ENCODE measurements around the gene PRDX5. TPM values are rescaled to one million over a fixed set of nuclear protein-coding genes. Genes with fewer than 3 reads are reported as not detected.

Gene PRDX5
- total and polyA plus RNA-seq, 4 donors = 66.8 to 201 (median 135) TPM

DNA sequence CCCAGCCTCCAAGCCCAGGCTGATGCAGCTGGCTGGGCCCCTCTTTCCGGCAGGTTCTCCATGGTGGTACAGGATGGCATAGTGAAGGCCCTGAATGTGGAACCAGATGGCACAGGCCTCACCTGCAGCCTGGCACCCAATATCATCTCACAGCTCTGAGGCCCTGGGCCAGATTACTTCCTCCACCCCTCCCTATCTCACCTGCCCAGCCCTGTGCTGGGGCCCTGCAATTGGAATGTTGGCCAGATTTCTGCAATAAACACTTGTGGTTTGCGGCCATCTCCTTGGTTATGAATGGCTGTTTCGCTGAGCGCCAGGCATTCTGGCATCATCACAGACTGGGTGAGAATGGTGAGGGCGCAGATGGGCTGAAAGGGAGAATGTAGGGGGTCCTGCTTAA, 3.6 kb downstream of the PRDX5 start:
- no peaks in the 10 kb centered on the region for H3K9me3 ChIP-seq (ENCODE audit: control insufficient read depth in 4 of 4, low read length in 3 of 4)
- WGBS = 82% methylated on average over 5 of the region's 5 CpGs
- no peak for TF ChIP-seq YY1 (IDR thresholded peaks at IDR 0.05)
- no peak for TF ChIP-seq SP1 (IDR thresholded peaks at IDR 0.05)
- no peak for TF ChIP-seq FOXA1 (IDR thresholded peaks at IDR 0.05)
- TF ChIP-seq, protein P1, sequence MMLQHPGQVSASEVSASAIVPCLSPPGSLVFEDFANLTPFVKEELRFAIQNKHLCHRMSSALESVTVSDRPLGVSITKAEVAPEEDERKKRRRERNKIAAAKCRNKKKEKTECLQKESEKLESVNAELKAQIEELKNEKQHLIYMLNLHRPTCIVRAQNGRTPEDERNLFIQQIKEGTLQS (IDR thresholded peaks at IDR 0.05) = no peak
- TF ChIP-seq EGR1 (IDR thresholded peaks at IDR 0.05; ENCODE audit: low read depth in 2 of 2) = no peak
- TF ChIP-seq JUND (IDR thresholded peaks at IDR 0.05) = no peak
- H3K4me1 ChIP-seq (ENCODE audit: control insufficient read depth in 4 of 4, insufficient read depth in 4 of 4, low read length in 3 of 4) = peaks cover 5 to 12% (median 10%) of the 10 kb centered on the region in 4 donors
- H3K9ac ChIP-seq (ENCODE audit: low read depth in 1 of 2, low read length in 2 of 2) = no peak overlapping the region
- H3K36me3 ChIP-seq (ENCODE audit: control insufficient read depth in 4 of 4, insufficient read depth in 3 of 4, low read depth in 1 of 4, low read length in 3 of 4) = peaks cover 0 to 18% (median 3%) of the 10 kb centered on the region in 4 donors
- no peak for DNase-seq (ENCODE audit: low spot score)
- H3K4me3 ChIP-seq (ENCODE audit: low read depth in 1 of 3, low read length in 3 of 3) = no peak overlapping the region
- no peak overlapping the region for H3K27ac ChIP-seq (ENCODE audit: low read depth in 1 of 2, low read length in 2 of 2)
- no peaks in the 10 kb centered on the region for H3K27me3 ChIP-seq (ENCODE audit: control insufficient read depth in 4 of 4, insufficient read depth in 4 of 4, low read length in 3 of 4)

DNA sequence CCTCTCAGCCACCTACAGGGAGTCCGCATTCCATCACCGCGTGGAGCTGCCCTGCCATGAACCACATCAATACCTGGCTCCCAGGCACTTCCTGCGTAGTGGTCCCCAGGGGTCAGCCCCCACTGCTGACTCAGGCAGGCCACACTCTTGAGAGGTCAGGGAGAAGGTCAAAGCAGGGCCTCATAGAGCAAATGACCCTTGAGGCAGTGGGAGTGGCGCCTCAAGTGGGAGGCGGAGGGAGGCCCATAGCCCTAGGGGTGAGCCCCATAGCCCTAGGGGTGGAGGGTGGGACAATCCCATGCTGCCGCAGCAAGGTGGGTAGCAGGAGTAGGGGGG, 5.0 kb downstream of the PRDX5 start:
- no peak overlapping the region for H3K4me3 ChIP-seq (ENCODE audit: low read depth in 1 of 3, low read length in 3 of 3)
- TF ChIP-seq, protein P2, sequence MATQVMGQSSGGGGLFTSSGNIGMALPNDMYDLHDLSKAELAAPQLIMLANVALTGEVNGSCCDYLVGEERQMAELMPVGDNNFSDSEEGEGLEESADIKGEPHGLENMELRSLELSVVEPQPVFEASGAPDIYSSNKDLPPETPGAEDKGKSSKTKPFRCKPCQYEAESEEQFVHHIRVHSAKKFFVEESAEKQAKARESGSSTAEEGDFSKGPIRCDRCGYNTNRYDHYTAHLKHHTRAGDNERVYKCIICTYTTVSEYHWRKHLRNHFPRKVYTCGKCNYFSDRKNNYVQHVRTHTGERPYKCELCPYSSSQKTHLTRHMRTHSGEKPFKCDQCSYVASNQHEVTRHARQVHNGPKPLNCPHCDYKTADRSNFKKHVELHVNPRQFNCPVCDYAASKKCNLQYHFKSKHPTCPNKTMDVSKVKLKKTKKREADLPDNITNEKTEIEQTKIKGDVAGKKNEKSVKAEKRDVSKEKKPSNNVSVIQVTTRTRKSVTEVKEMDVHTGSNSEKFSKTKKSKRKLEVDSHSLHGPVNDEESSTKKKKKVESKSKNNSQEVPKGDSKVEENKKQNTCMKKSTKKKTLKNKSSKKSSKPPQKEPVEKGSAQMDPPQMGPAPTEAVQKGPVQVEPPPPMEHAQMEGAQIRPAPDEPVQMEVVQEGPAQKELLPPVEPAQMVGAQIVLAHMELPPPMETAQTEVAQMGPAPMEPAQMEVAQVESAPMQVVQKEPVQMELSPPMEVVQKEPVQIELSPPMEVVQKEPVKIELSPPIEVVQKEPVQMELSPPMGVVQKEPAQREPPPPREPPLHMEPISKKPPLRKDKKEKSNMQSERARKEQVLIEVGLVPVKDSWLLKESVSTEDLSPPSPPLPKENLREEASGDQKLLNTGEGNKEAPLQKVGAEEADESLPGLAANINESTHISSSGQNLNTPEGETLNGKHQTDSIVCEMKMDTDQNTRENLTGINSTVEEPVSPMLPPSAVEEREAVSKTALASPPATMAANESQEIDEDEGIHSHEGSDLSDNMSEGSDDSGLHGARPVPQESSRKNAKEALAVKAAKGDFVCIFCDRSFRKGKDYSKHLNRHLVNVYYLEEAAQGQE (IDR thresholded peaks at IDR 0.05) = no peak
- TF ChIP-seq, protein P3, sequence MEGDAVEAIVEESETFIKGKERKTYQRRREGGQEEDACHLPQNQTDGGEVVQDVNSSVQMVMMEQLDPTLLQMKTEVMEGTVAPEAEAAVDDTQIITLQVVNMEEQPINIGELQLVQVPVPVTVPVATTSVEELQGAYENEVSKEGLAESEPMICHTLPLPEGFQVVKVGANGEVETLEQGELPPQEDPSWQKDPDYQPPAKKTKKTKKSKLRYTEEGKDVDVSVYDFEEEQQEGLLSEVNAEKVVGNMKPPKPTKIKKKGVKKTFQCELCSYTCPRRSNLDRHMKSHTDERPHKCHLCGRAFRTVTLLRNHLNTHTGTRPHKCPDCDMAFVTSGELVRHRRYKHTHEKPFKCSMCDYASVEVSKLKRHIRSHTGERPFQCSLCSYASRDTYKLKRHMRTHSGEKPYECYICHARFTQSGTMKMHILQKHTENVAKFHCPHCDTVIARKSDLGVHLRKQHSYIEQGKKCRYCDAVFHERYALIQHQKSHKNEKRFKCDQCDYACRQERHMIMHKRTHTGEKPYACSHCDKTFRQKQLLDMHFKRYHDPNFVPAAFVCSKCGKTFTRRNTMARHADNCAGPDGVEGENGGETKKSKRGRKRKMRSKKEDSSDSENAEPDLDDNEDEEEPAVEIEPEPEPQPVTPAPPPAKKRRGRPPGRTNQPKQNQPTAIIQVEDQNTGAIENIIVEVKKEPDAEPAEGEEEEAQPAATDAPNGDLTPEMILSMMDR (IDR thresholded peaks at IDR 0.05; ENCODE audit: low read depth, low read length, missing input control) = no peak
- TF ChIP-seq TAF1 (conservative IDR thresholded peaks at IDR 0.05) = no peak
- H3K36me3 ChIP-seq (ENCODE audit: control insufficient read depth in 4 of 4, insufficient read depth in 3 of 4, low read depth in 1 of 4, low read length in 3 of 4) = peaks cover 0 to 18% (median 3%) of the 10 kb centered on the region in 4 donors
- H3K27ac ChIP-seq (ENCODE audit: low read depth in 1 of 2, low read length in 2 of 2) = no peak overlapping the region
- no peak for DNase-seq (ENCODE audit: low spot score)
- H3K9me3 ChIP-seq (ENCODE audit: control insufficient read depth in 4 of 4, low read length in 3 of 4) = no peaks in the 10 kb centered on the region
- no peak overlapping the region for H3K9ac ChIP-seq (ENCODE audit: low read depth in 1 of 2, low read length in 2 of 2)
- H3K4me1 ChIP-seq (ENCODE audit: control insufficient read depth in 4 of 4, insufficient read depth in 4 of 4, low read length in 3 of 4) = peaks cover 5 to 7% (median 6%) of the 10 kb centered on the region in 4 donors
- 89% methylated on average over 7 of the region's 7 CpGs for WGBS
- H3K27me3 ChIP-seq (ENCODE audit: control insufficient read depth in 4 of 4, insufficient read depth in 4 of 4, low read length in 3 of 4) = no peaks in the 10 kb centered on the region

DNA sequence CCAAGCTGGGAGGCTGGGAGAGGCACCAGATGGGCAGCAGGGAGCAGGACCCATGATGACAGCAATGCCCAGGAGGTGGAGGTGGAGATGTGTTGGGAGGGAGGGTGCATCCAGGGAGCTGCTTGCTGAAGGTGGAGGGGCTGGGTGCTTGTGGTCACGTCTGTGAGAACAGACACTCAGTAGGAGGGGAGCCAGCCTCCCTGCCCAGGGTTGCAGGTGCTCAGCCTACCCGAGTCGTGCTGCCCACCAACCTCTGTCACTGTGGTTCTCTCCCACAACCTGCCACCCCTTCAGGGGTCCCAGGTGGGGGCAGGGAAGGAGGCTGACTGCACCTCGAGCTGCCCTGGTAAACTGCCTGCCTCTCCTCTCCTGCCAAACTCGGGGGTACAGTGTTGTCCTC, 5.5 kb downstream of the PRDX5 start:
- WGBS = 77% methylated on average over 5 of the region's 5 CpGs
- DNase-seq (ENCODE audit: low spot score) = no peak
- H3K4me3 ChIP-seq (ENCODE audit: low read depth in 1 of 3, low read length in 3 of 3) = no peak overlapping the region
- H3K36me3 ChIP-seq (ENCODE audit: control insufficient read depth in 4 of 4, insufficient read depth in 3 of 4, low read depth in 1 of 4, low read length in 3 of 4) = peaks cover 0 to 18% (median 3%) of the 10 kb centered on the region in 4 donors
- peaks cover 5 to 7% (median 6%) of the 10 kb centered on the region in 4 donors for H3K4me1 ChIP-seq (ENCODE audit: control insufficient read depth in 4 of 4, insufficient read depth in 4 of 4, low read length in 3 of 4)
- H3K27ac ChIP-seq (ENCODE audit: low read depth in 1 of 2, low read length in 2 of 2) = no peak overlapping the region
- H3K27me3 ChIP-seq (ENCODE audit: control insufficient read depth in 4 of 4, insufficient read depth in 4 of 4, low read length in 3 of 4) = no peaks in the 10 kb centered on the region
- no peak overlapping the region for H3K9ac ChIP-seq (ENCODE audit: low read depth in 1 of 2, low read length in 2 of 2)
- H3K9me3 ChIP-seq (ENCODE audit: control insufficient read depth in 4 of 4, low read length in 3 of 4) = no peaks in the 10 kb centered on the region
- no peak for TF ChIP-seq YY1 (IDR thresholded peaks at IDR 0.05)
- no peak for TF ChIP-seq FOXA1 (IDR thresholded peaks at IDR 0.05)
- no peak for TF ChIP-seq SP1 (IDR thresholded peaks at IDR 0.05)
- TF ChIP-seq JUND (IDR thresholded peaks at IDR 0.05) = no peak
- no peak for TF ChIP-seq HNF4A (conservative IDR thresholded peaks at IDR 0.05)
- TF ChIP-seq EGR1 (IDR thresholded peaks at IDR 0.05; ENCODE audit: low read depth in 2 of 2) = no peak
- TF ChIP-seq, protein P2 (IDR thresholded peaks at IDR 0.05) = no peak
- TF ChIP-seq HNF4G (IDR thresholded peaks at IDR 0.05) = no peak
- TF ChIP-seq, protein P4, sequence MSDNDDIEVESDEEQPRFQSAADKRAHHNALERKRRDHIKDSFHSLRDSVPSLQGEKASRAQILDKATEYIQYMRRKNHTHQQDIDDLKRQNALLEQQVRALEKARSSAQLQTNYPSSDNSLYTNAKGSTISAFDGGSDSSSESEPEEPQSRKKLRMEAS (IDR thresholded peaks at IDR 0.05) = no peak
- TF ChIP-seq, protein P5, sequence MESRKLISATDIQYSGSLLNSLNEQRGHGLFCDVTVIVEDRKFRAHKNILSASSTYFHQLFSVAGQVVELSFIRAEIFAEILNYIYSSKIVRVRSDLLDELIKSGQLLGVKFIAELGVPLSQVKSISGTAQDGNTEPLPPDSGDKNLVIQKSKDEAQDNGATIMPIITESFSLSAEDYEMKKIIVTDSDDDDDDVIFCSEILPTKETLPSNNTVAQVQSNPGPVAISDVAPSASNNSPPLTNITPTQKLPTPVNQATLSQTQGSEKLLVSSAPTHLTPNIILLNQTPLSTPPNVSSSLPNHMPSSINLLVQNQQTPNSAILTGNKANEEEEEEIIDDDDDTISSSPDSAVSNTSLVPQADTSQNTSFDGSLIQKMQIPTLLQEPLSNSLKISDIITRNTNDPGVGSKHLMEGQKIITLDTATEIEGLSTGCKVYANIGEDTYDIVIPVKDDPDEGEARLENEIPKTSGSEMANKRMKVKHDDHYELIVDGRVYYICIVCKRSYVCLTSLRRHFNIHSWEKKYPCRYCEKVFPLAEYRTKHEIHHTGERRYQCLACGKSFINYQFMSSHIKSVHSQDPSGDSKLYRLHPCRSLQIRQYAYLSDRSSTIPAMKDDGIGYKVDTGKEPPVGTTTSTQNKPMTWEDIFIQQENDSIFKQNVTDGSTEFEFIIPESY (IDR thresholded peaks at IDR 0.05) = no peak
- TF ChIP-seq FOXA2 (IDR thresholded peaks at IDR 0.05) = no peak
- TF ChIP-seq TAF1 (conservative IDR thresholded peaks at IDR 0.05) = no peak
- TF ChIP-seq, protein P1 (IDR thresholded peaks at IDR 0.05) = no peak
- TF ChIP-seq GABPA (IDR thresholded peaks at IDR 0.05 in 1 of 2, conservative IDR thresholded peaks at IDR 0.05 in 1 of 2) = no peak
- no peak for TF ChIP-seq NR2F2 (IDR thresholded peaks at IDR 0.05)
